Muscle layer of duodenum (tissue), 2 donors: ENCODE measurements around the gene CDC25B.
"Not testable (repeated sequence)": the region's sequence is repeated elsewhere in the genome, so short reads cannot be mapped to it uniquely, and the experiment has no call there.

Source experiments
- H3K27ac ChIP-seq: one replicate; pipeline ENCODE4 v1.7.0; 2013; ENCODE audit warnings: mild to moderate bottlenecking, low read length
- H3K27me3 ChIP-seq: one replicate; pipeline ENCODE4 v1.7.0; 2013; ENCODE audit warnings: low read depth, mild to moderate bottlenecking, control low read depth, low read length
- H3K36me3 ChIP-seq, 2 donors: one replicate each; pipeline ENCODE4 v1.7.0; 2013; ENCODE audit warnings: low read length in 2 of 2, control low read depth in 1 of 2, mild to moderate bottlenecking in 1 of 2; ENCODE audit not compliant: insufficient read depth in 2 of 2, control insufficient read depth in 1 of 2
- H3K4me1 ChIP-seq, 2 donors: one replicate each; pipeline ENCODE4 v1.7.0; 2013; ENCODE audit warnings: low read length in 2 of 2, mild to moderate bottlenecking in 2 of 2, control low read depth in 1 of 2, moderate library complexity in 1 of 2; ENCODE audit not compliant: insufficient read depth in 2 of 2, control insufficient read depth in 1 of 2
- H3K4me3 ChIP-seq, 2 donors: one replicate each; pipeline ENCODE4 v1.7.0; 2013; ENCODE audit warnings: low read length in 2 of 2, low read depth in 1 of 2, mild to moderate bottlenecking in 1 of 2
- H3K9me3 ChIP-seq, 2 donors: one replicate each; pipeline ENCODE4 v1.7.0; 2013; ENCODE audit warnings: low read length in 2 of 2, control low read depth in 1 of 2, mild to moderate bottlenecking in 1 of 2; ENCODE audit not compliant: control insufficient read depth in 1 of 2
- donor health status: healthy.

The CDC25B gene

DNA sequence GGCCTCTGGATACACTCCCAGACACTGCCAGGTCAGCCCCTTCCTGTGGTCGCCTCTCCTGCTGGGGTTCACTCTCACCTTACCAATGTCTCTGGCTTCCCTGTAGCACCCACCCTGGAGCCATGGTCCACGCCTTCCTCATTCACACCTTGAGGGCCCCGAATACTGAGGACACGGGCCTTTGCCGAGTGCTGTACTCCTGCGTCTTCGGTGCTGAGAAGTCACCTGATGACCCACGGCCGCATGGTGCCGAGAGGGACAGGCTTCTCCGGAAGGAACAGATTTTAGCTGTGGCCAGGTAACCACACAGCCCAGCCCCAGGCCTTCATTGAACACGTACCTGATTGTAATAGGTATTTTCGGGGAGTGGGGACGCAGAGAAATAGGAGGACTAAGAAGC lies 25.9 kb downstream of the CDC25B start:
- Histone ChIP-seq H3K27ac (no peak overlapping the region), H3K4me1 (peaks cover 5 to 31% of the 10 kb centered on the region in 2 donors), H3K36me3 (peaks cover 31 to 54% of the 10 kb centered on the region in 2 donors), H3K27me3 (no peaks in the 10 kb centered on the region), H3K4me3 (no peak overlapping the region), H3K9me3 (no peaks in the 10 kb centered on the region)

DNA sequence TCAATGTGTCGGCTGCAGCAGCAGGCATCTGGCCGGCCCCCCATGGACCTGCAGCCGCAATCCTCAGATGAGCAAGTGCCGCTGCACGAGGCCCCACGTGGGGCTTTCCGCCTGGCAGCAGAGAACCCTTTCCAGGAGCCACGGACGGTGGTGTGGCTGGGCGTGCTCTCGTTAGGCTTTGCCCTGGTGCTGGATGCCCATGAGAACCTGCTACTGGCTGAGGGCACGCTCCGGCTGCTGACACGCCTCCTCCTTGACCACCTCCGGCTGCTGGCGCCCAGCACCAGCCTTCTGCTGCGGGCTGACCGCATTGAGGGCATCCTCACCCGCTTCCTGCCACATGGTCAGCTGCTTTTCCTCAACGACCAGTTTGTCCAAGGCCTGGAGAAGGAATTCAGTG lies 27.8 kb downstream of the CDC25B start:
- Histone ChIP-seq H3K4me1 (peaks cover 5 to 23% of the 10 kb centered on the region in 2 donors), H3K9me3 (no peaks in the 10 kb centered on the region), H3K27ac (no peak overlapping the region), H3K4me3 (no peak overlapping the region), H3K27me3 (no peaks in the 10 kb centered on the region), H3K36me3 (peaks cover 31 to 65% of the 10 kb centered on the region in 2 donors)

DNA sequence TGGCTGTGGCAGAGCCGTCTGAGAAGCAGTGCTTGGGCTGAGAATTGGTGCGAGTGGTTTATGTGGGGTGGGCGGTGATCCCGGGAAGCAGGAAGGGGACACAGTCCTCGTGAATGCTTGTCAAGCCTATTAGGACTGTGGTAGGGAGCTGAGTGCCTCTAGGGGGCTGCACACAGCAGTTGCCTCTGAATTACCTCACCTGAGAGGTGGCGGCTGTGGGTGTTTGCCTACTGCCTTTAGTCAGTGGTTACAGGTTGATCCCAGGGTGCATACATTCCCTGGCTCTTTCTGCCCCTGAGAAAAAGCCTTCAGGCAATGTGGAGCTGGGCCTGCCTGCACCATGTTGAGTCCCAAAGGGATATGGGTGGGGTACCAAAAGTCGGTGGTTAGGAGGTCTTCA lies 29.4 kb downstream of the CDC25B start:
- Histone ChIP-seq H3K4me3 (no peak overlapping the region), H3K9me3 (no peaks in the 10 kb centered on the region), H3K4me1 (peaks cover 5 to 12% of the 10 kb centered on the region in 2 donors), H3K36me3 (peaks cover 31 to 61% of the 10 kb centered on the region in 2 donors), H3K27ac (no peak overlapping the region), H3K27me3 (no peaks in the 10 kb centered on the region)

DNA sequence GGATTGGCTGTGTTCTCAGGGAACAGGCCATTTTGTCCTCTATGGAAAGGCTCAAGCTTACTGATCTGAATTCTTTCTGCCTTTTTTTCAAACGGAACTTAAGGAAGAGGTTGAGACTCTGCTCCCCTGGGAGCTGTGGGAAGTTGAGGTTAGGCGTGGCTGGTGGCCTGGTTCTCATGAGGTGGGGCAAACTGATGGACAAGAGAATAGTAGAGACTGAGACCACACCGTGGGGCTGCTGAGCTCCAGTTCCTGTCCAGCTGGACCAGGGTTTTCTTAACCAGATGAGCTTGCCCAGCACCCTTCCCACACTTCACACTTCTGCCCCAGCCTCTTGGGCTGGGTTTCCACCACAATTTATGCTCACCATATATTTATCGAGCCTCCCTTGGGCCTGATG lies 30.3 kb downstream of the CDC25B start:
- Histone ChIP-seq H3K27me3 (no peaks in the 10 kb centered on the region), H3K4me1 (peaks cover 1 to 7% of the 10 kb centered on the region in 2 donors), H3K4me3 (no peak overlapping the region), H3K27ac (no peak overlapping the region), H3K36me3 (peaks cover 31 to 60% of the 10 kb centered on the region in 2 donors), H3K9me3 (no peaks in the 10 kb centered on the region)

DNA sequence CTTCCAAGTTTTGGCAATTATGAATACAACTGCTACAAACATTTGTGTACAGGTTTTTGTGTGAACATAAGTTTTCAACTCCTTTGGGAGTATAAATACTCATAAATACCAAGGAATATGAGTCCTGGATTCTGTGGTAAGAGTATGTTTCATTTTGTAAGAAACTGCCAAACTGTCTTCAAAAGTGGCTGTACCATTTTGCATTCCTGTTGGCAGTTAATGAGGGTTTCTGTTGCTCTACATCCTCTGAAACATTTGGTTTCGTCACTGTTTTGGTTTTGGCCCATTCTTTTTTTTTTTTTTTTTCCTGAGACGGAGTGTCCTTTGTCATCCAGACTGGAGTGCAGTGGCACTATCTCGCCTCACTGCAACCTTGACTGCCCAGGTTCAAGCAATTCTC lies 32.7 kb downstream of the CDC25B start:
- no peak overlapping the region for H3K4me3 ChIP-seq
- H3K9me3 ChIP-seq = no peaks in the 10 kb centered on the region
- peaks cover 20 to 41% of the 10 kb centered on the region in 2 donors for H3K36me3 ChIP-seq
- H3K27me3 ChIP-seq = no peaks in the 10 kb centered on the region
- no peak overlapping the region for H3K27ac ChIP-seq
- no peaks in the 10 kb centered on the region for H3K4me1 ChIP-seq

DNA sequence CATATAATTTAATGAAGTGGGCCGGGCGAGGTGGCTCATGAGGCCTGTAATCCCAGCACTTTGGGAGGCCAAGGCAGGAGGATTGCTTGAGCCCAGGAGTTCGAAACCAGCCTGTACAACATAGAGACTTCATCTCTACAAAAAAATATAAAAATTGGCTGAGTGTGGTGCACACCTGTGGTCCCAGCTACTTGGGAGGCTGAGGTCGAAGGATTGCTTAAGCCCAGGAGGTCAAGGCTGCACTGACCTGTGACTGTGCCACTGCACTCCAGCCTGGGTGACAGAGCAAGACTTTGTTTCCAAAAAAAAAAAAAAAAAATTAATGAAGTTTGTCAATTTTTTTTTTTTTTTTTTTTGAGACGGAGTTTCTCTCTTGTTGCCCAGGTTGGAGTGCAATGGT lies 33.8 kb downstream of the CDC25B start:
- not testable (repeated sequence) for H3K9me3 ChIP-seq, H3K27ac ChIP-seq, H3K27me3 ChIP-seq, H3K4me3 ChIP-seq, H3K4me1 ChIP-seq
- peaks cover 16 to 30% of the 10 kb centered on the region in 2 donors for H3K36me3 ChIP-seq

DNA sequence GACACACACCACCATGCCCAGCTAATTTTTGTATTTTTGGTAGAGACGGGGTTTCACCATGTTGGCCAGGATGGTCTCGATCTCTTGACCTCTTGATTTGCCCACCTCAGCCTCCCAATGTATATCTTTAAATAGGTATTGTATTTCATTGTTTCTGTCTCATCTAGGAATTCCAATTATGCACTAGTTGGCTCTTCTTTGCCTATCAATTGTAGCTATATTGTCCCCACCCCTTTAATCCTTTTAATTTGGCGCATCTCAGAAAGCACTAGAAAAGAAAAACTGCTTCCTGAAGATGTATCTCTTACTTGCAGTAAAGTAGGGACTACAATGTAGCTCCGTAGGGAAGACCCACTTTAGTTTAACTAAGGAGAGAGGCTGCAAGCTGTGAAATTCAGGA lies 40.0 kb downstream of the CDC25B start:
- Histone ChIP-seq H3K27ac (no peak overlapping the region), H3K4me1 (no peaks in the 10 kb centered on the region), H3K36me3 (peaks cover 0 to 5% of the 10 kb centered on the region in 2 donors), H3K27me3 (no peaks in the 10 kb centered on the region), H3K4me3 (no peak overlapping the region), H3K9me3 (no peaks in the 10 kb centered on the region)

DNA sequence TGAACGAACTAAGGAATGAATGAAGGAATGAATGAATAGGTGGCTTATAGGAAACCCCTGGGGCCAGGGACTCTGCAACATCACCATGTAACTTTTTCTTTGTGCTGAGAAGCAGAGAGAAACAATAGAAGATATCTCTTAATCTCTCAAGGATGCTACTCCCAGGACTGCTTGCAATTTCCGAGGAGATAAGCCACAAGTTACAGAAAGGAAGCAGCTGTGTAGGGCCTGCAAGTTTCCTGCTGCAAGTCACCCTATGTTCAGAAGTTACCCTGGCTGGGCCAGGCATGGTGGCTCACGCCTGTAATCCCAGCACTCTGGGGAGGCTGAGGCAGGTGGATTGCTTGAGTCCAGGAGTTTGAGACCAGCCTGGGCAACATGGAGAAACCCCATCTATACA lies 43.2 kb downstream of the CDC25B start:
- Histone ChIP-seq H3K4me3 (no peak overlapping the region), H3K27ac (no peak overlapping the region), H3K4me1 (no peaks in the 10 kb centered on the region), H3K27me3 (no peaks in the 10 kb centered on the region), H3K36me3 (peaks cover 0 to 5% of the 10 kb centered on the region in 2 donors), H3K9me3 (no peaks in the 10 kb centered on the region)

DNA sequence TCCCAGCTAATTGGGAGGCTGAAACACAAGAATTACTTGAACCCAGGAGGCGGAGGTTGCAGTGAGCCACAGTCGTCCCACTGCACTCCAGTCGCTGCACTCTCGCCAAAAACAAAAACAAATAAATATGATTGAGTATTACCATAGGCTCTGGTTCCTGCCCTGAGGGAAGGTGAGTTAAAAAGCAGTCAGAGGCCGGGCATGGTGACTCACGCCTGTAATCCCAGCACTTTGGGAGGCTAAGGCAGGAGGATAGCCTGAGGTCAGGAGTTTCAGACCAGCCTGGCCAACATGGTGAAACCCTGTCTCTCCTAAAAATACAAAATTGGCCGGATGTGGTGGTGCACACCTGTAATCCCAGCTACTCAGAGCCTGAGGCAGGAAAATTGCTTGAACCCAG lies 44.1 kb downstream of the CDC25B start:
- H3K27ac ChIP-seq, H3K4me1 ChIP-seq, H3K4me3 ChIP-seq, H3K27me3 ChIP-seq, H3K36me3 ChIP-seq, H3K9me3 ChIP-seq: not testable (repeated sequence)

DNA sequence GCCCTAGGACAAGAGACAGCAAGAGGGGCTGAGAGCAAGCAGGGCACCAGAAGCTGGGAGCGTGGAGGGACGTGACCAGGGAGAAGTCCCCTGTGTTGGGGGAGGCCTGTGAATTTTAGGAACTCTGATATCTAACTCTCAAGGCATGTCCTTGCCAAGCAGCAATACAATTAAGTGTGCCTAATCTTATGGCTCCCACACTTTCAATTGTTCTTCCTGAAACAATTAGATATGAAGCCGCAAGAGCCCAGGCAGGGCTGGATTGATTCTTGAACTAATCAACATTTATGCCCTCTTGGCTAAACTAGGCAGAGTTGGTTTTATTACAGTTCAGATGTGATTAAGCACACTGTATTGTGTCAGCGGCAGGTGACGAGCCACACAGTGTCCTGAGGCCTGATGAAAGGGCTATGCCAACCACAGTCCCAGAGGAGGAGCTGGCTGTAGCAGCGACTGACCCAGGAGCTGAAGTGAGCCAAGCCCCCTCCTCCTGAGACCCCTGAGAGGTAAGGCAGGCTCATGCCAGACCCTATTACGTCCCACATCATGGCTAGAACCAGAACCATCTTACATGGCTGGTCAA lies 46.3 kb downstream of the CDC25B start:
- H3K27ac ChIP-seq = peak overlapping the region; percentile 14

DNA sequence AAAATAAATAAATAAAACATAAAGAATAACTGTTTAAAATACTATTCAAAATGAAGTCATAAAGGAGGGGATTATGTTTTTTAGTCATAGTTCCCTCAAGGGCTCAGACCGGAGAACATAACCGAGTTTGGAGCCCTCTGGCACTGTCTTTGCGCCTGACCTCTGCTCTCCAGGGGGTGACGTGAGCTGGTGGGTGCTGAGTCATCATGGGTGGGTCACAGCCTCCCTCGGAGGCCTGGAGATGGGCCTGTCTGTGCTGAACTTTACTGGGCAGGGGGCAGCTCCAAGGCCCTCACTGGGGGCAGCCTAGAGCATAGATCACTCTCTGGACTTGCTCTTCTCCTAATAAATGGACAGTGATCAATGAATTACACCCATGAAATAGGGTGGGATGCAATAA lies 47.4 kb downstream of the CDC25B start:
- no peaks in the 10 kb centered on the region for H3K9me3 ChIP-seq
- H3K4me3 ChIP-seq = no peak overlapping the region
- H3K27ac ChIP-seq = no peak overlapping the region
- no peaks in the 10 kb centered on the region for H3K27me3 ChIP-seq
- H3K36me3 ChIP-seq = no peaks in the 10 kb centered on the region
- peaks cover 4 to 14% of the 10 kb centered on the region in 2 donors for H3K4me1 ChIP-seq

More for the DNA sequence above, 46.3 kb downstream of the CDC25B start:
- no peaks in the 10 kb centered on the region for H3K9me3 ChIP-seq
- H3K27me3 ChIP-seq = no peaks in the 10 kb centered on the region
- no peaks in the 10 kb centered on the region for H3K36me3 ChIP-seq
- H3K4me1 ChIP-seq = peaks cover 0 to 4% of the 10 kb centered on the region in 2 donors
- H3K4me3 ChIP-seq = no peak overlapping the region

DNA sequence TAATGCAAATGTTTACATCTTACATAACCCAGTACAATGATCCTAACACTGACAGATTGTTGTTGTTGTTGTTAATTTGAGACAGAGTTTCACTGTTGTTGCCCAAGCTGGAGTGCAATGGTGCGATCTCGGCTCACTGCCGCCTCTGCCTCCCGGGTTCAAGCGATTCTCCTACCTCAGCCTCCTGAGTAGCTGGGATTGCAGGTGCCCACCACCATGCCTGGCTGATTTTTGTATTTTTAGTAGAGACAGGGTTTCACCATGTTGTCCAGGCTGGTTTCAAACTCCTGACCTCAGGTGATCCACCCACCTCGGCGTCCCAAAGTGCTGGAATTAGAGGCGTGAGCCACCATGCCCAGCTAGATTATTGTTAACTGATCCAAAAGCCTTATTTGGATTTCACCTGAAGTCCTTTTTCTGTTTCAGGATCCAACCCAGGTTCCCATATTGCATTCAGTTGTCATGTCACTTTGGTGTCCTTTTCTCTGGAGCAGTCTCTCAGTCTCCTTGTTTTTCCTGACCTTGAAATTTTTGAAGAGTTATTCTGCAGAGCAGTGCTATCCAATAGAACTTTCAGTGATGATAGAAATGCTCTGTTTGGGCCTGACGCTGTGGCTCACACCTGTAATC lies 48.0 kb downstream of the CDC25B start:
- not testable (repeated sequence) for H3K36me3 ChIP-seq, H3K9me3 ChIP-seq, H3K4me3 ChIP-seq, H3K27me3 ChIP-seq, H3K27ac ChIP-seq
- H3K4me1 ChIP-seq = peaks cover 4 to 20% of the 10 kb centered on the region in 2 donors
